Omental fat pad (tissue), 4 donors: ENCODE data around the gene ACTR5. TPM values are rescaled to one million over a fixed set of nuclear protein-coding genes. Genes with fewer than 3 reads are reported as not detected.

Experiments
- ATAC-seq: fragments of 150-250 bp; one replicate; pipeline ENCODE4 v1.9.1; 2016; ENCODE audit warnings: mild to moderate bottlenecking, moderate library complexity; ENCODE audit not compliant: low FRiP score
- DNase-seq: peaks from one replicate; pipeline ENCODE4 v3.0.0-alpha.2; 2019; ENCODE audit warnings: low spot score
- total RNA-seq, 4 donors: library from RNA; depleted of rRNA; stranded (reverse); fragments of >200 nt; gene quantifications; one replicate each; pipeline ENCODE4 v1.1.0, GENCODE V29; 2016
- TF ChIP-seq, protein P1 (sequence below), 3 donors: fragments of 450-650 bp; IDR thresholded peaks; one replicate each; pipeline ENCODE4 v1.5.1; 2016 to 2017; ENCODE audit warnings: antibody characterized with exemption in 3 of 3, mild to moderate bottlenecking in 3 of 3, moderate library complexity in 2 of 3

The ACTR5 gene
- total RNA-seq, 4 donors from 2014 or later = 7.1 to 11.9 (median 7.7) TPM

DNA sequence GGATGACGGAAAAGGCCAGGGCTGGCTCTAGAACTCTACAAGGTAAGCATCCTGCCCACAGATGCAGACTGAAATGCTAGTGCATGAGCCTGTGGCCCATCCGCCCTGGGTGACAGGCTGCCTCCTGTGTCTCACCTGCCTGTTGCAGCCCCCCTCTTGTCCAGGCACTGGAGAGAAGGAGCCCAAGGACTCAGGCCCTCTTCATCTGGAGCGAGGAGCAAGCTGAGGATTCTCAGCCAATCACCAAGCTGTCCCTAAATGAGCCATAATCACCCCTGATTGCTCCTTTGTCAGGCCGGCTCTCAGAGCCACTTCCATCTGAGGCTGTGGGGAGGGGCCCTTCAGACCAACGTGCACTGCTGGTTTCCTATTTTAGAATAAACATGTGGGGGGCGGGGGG lies 34.0 kb upstream of the ACTR5 start:
- TF ChIP-seq, protein P1, sequence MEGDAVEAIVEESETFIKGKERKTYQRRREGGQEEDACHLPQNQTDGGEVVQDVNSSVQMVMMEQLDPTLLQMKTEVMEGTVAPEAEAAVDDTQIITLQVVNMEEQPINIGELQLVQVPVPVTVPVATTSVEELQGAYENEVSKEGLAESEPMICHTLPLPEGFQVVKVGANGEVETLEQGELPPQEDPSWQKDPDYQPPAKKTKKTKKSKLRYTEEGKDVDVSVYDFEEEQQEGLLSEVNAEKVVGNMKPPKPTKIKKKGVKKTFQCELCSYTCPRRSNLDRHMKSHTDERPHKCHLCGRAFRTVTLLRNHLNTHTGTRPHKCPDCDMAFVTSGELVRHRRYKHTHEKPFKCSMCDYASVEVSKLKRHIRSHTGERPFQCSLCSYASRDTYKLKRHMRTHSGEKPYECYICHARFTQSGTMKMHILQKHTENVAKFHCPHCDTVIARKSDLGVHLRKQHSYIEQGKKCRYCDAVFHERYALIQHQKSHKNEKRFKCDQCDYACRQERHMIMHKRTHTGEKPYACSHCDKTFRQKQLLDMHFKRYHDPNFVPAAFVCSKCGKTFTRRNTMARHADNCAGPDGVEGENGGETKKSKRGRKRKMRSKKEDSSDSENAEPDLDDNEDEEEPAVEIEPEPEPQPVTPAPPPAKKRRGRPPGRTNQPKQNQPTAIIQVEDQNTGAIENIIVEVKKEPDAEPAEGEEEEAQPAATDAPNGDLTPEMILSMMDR (IDR thresholded peaks at IDR 0.05) = no peak
- DNase-seq (no peak), ATAC-seq (no peak)

DNA sequence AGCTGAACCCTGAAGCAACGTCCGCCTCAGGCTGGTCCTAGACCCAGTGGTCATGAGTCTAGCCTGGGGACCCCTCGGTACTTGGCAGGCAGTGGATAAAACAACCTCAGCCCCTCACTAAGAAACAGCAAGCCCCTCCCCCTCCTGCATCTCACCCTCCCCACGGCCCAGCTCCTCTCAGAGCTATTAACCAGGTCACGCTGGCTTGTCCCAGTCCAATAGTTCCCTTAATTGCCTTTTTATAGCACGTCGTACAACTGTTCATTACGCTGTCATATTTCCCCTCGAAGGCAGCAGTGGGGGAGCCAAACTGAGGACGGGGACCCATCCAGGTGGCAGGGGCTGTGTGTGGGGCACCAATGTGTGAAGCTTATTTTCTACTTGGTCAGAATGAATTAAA lies 32.6 kb upstream of the ACTR5 start:
- ATAC-seq (no peak), DNase-seq (no peak)
- TF ChIP-seq, protein P1 (IDR thresholded peaks at IDR 0.05) = no peak

DNA sequence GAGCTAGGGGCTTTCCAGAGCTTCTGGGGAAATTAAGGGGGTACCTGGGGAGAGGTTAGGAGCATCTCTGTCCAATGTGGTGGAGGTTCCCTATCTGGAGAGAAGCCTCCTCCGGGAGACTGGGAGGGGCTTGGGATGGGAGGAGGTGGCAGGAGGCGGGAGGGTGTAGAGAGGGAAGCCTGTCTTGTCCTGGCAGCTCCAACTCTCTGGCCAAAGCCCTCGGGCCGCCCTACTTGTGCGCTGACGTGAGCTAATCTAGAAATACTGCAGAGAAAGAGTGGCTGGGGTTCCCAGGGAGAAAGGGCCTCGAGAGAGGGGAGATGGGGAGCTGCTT lies 25.6 kb upstream of the ACTR5 start:
- no peak for ATAC-seq
- TF ChIP-seq, protein P1 (IDR thresholded peaks at IDR 0.05) = no peak
- no peak for DNase-seq

DNA sequence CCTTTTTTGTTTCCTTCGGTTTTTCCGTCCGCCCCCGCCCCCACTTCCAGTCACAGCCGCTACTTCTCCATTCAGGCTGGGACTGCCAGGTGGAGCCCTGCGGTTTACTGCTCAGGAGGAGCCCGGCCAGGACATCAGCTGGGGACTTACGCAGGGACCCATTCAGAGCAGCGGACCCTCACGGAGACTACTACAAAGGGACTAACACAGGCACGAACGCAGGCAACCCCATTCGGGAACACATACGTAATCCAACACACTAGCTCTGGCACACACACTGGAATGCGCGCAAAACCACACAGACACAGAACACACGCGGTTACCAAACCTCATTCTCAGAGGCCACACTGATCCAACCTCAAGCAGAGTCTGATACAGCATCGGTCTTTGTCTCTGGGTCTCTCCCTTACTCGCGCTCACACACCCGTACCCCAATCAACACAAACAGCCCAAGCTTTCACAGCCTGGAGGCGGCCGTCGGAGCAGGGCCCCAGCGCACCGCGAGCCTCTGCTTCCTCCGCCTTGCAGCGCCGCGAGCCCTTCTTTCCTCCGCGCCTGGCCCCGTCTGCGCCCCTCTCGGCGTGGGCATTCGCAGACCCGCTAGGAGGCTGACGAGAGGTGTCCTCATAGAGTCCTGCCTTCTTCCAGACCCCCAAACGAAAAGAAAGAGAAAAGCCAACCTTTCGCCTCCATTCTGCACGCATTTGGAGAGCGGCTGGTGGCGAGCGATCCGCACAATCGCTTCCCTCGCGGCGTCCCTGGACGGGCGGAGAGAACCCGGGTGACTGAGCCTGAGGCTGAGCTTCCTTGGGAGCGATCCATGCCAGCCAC lies 25.0 kb upstream of the ACTR5 start:
- DNase-seq (no peak), ATAC-seq (no peak)
- TF ChIP-seq, protein P1 (IDR thresholded peaks at IDR 0.05) = no peak

DNA sequence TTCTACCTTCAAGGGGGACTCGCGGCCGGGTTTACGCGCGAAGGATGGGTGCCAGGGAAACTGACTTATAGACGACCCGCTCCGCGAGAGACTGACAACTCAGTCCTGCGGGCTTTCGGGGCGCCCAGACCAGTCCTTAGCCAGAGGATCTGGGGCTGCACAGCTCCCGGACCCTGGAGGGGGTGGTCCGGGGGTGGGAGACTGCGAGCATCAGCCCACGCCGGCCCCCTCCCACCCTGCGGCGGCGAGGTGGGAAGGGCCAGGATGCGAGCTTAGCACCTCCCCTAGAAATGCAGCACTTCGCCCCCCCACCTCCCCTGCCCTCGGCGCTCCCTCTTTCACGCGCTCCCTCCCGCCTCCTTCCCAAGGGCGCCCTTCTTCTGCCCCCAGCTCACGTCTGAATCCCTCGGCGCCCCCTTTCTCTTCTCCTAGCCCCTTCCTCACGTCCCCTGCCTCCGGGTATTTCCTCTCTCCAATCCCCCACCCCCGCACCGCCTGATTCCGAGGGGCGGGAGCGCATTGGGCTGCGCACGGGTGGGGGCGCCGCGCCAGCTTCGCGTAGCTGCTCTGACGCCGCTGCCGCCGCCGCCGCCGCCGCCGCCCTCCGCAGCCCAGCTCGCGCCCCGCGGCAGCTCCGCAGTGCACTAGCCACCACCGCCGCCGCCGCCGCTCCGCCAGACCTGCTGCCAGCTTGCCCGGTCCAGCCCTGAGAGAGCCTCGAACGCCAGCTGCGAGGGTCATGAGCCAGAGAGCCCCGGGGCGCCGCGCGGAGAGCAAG lies 24.2 kb upstream of the ACTR5 start, which contains the start of gene SLC32A1:
Gene SLC32A1 (plus strand): TSS at position 639 of the 778 bp plus-strand sequence. CDS start 239 bp downstream, outside the sequence.
- ATAC-seq (no peak), DNase-seq (no peak)
- TF ChIP-seq, protein P1 (IDR thresholded peaks at IDR 0.05) = no peak

DNA sequence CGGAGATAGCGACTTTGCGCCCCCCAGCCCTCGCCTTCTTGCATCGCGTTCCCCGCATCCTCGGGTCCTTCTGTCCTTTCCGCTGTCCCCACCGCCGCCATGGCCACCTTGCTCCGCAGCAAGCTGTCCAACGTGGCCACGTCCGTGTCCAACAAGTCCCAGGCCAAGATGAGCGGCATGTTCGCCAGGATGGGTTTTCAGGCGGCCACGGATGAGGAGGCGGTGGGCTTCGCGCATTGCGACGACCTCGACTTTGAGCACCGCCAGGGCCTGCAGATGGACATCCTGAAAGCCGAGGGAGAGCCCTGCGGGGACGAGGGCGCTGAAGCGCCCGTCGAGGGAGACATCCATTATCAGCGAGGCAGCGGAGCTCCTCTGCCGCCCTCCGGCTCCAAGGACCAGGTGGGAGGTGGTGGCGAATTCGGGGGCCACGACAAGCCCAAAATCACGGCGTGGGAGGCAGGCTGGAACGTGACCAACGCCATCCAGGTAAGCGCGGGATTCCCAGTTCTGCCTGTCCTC lies 23.6 kb upstream of the ACTR5 start:
- DNase-seq = no peak
- no peak for ATAC-seq
- TF ChIP-seq, protein P1 (IDR thresholded peaks at IDR 0.05) = no peak
